ENCODE results near the gene HFM1. TPM values are rescaled to one million over a fixed set of nuclear protein-coding genes. Genes with fewer than 3 reads are reported as not detected.

Gene HFM1
- total and polyA plus RNA-seq, 9 of the 15 experiments (the other 6 are each of a cell fraction or from before 2014, with no cell fraction given) = 1.5 to 6.4 (median 3.7) TPM

DNA sequence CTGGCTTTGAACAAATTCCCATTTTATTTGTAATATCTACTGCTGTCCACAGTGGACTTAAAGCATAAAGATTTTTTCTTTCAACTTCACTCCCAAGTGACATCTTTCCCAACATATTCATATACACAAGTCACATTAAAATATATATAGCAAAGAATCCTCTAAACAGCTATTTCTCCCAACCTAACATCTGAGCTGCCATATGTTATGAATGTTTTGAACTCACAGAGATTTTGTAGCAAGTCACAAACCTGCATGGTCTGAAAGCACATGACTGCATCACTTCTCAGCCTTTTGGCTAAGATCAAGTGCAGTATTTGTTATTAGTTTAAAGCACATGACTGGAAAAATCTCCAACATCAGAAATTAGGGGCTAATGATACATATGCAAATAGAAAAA lies 7.7 kb upstream of the HFM1 start:
- Histone ChIP-seq H3K4me3 (no peak overlapping the region), H3K9me1 (ENCODE audit: control insufficient read depth, insufficient read depth, low read length) (no peaks in the 10 kb centered on the region), H3K4me2 (ENCODE audit: insufficient read depth, low read length) (no peak overlapping the region), H2AFZ (ENCODE audit: low read depth, low read length) (no peak overlapping the region), H3K36me3 (ENCODE audit: control insufficient read depth, insufficient read depth, low read length) (no peaks in the 10 kb centered on the region), H3K9ac (ENCODE audit: insufficient read depth in 1 of 2, low read depth in 2 of 2, low read length in 2 of 2) (no peak overlapping the region), H3K27me3 (ENCODE audit: control insufficient read depth in 2 of 2, insufficient read depth in 2 of 2, low read length in 2 of 2) (0 out of 5 replicates have a peak, but pooled peaks cover 0 to 2% of the 10 kb centered on the region in 2 experiments), H3K79me2 (ENCODE audit: control insufficient read depth, insufficient read depth, low read length) (no peaks in the 10 kb centered on the region), H3K9me3 (replicated peaks; ENCODE audit: control insufficient read depth, insufficient read depth, low read depth, low read length) (no peaks in the 10 kb centered on the region), H4K20me1 (replicated peaks; ENCODE audit: control insufficient read depth, insufficient read depth, low read length) (no peaks in the 10 kb centered on the region), H3K4me1 (replicated peaks in 1 of 2; ENCODE audit: control insufficient read depth in 2 of 2, insufficient read depth in 2 of 2, low read length in 2 of 2) (no peaks in the 10 kb centered on the region), H3K27ac (ENCODE audit: extremely low read depth, low read depth, low read length) (no peak overlapping the region)
- in situ Hi-C loops (cut with MboI) = no loop called here
- CTCF ChIA-PET (ENCODE audit: low intra/inter-chr PET ratio) = no interaction called here
- TF ChIP-seq SRSF1 (IDR thresholded peaks at IDR 0.05; ENCODE audit: low read depth, low read length) (no peak), TGIF2 (CRISPR knock-in tag; IDR thresholded peaks at IDR 0.05) (no peak), ZNF778 (CRISPR knock-in tag; IDR thresholded peaks at IDR 0.05) (no peak), ETS2 (tag; IDR thresholded peaks at IDR 0.05; ENCODE audit: borderline replicate concordance, poor library complexity, severe bottlenecking) (no peak)
- TF ChIP-seq, protein P1, sequence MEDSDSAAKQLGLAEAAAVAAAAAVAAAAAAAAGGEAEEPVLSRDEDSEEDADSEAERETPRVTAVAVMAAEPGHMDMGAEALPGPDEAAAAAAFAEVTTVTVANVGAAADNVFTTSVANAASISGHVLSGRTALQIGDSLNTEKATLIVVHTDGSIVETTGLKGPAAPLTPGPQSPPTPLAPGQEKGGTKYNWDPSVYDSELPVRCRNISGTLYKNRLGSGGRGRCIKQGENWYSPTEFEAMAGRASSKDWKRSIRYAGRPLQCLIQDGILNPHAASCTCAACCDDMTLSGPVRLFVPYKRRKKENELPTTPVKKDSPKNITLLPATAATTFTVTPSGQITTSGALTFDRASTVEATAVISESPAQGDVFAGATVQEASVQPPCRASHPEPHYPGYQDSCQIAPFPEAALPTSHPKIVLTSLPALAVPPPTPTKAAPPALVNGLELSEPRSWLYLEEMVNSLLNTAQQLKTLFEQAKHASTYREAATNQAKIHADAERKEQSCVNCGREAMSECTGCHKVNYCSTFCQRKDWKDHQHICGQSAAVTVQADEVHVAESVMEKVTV (CRISPR knock-in tag; IDR thresholded peaks at IDR 0.05) = no peak
- DNase-seq (ENCODE audit: extremely low read depth in 1 of 4, low spot score in 3 of 4) (no peak), ATAC-seq (no peak), FAIRE-seq (no peak)
- no TSS peak for BruUV-seq (replicated peaks)
- POLR2A ChIA-PET = interaction anchor here (0.9 to 1.1 kb wide), 2 partner anchors 12 to 62 kb away, joined by 3 to 4 read pairs; no protein-coding TSS in a partner anchor
- intact Hi-C loops (cut with micrococcal nuclease) = no loop called here

All from K562 (cell line).